H1 (cell line): ENCODE results near the gene MAOA. TPM values are rescaled to one million over a fixed set of nuclear protein-coding genes. Genes with fewer than 3 reads are reported as not detected.

Source experiments
- CTCF ChIA-PET: fragments of 300-600 bp; sonication (Branson Sonifier 250); formaldehyde crosslinking; loops from one replicate; lab custom pipeline; 2021; ENCODE audit not compliant: partially characterized antibody; lab: Charles Lee
- POLR2A ChIA-PET: fragments of 300-600 bp; sonication (Branson Sonifier 250); formaldehyde crosslinking; loops from one replicate; lab custom pipeline; 2021; ENCODE audit warnings: inconsistent platforms; ENCODE audit not compliant: partially characterized antibody; lab: Charles Lee
- DNase-seq, 2 experiments: peaks; one replicate each; pipeline versions ENCODE4 v3.0.0 to v3.0.0-alpha.2; 2010 to 2022; ENCODE audit warnings: low spot score in 2 of 2, low read depth in 1 of 2, mixed read lengths in 1 of 2
- FAIRE-seq: peaks from 2 replicates; lab custom pipeline; 2011; peaks lifted over from hg19 to GRCh38; lab: Jason Lieb, UNC
- H2AFZ ChIP-seq: 2 replicates; pipeline ENCODE4 v1.8.1; 2012; ENCODE audit warnings: low read length, inconsistent platforms
- H2AK5ac ChIP-seq: 2 replicates; pipeline ENCODE4 v1.6.1; 2013; ENCODE audit warnings: low read depth, low read length
- H2BK120ac ChIP-seq: replicated peaks from 2 replicates; pipeline ENCODE3; 2013; ENCODE audit warnings: low read depth, low read length, inconsistent platforms
- H2BK12ac ChIP-seq: 2 replicates; pipeline ENCODE4 v1.6.1; 2013; ENCODE audit warnings: low read depth, low read length
- H2BK15ac ChIP-seq: 2 replicates; pipeline ENCODE4 v1.6.1; 2013; ENCODE audit warnings: low read length
- H2BK20ac ChIP-seq: 2 replicates; pipeline ENCODE4 v1.6.1; 2013; ENCODE audit warnings: low read length
- H2BK5ac ChIP-seq: 2 replicates; pipeline ENCODE4 v1.6.1; 2013; ENCODE audit warnings: low read depth, low read length
- H3K14ac ChIP-seq: 2 replicates; pipeline ENCODE4 v1.6.1; 2013; ENCODE audit warnings: inconsistent platforms; ENCODE audit not compliant: insufficient read length
- H3K18ac ChIP-seq: 2 replicates; pipeline ENCODE4 v1.6.1; 2013; ENCODE audit warnings: low read length; ENCODE audit errors: extremely low read depth
- H3K23ac ChIP-seq: 2 replicates; pipeline ENCODE4 v1.6.1; 2013; ENCODE audit warnings: inconsistent platforms; ENCODE audit not compliant: insufficient read length
- H3K23me2 ChIP-seq: 2 replicates; pipeline ENCODE4 v1.6.1; 2013; ENCODE audit warnings: low read depth, low read length
- H3K27ac ChIP-seq: 2 replicates; pipeline ENCODE4 v1.6.1; 2011; ENCODE audit warnings: low read depth, low read length, inconsistent platforms
- H3K27me3 ChIP-seq, 4 experiments: replicated peaks in 1 of 4; 1 replicate in 1 of 4; 2 replicates in 3 of 4; pipeline versions ENCODE4 v1.6.1 to v1.8.1; 2011 to 2013; ENCODE audit warnings: low read length in 3 of 4, mild to moderate bottlenecking in 3 of 4, inconsistent platforms in 2 of 4, mixed read lengths in 2 of 4, moderate library complexity in 1 of 4; ENCODE audit not compliant: control insufficient read depth in 3 of 4, insufficient read depth in 3 of 4; ENCODE audit errors: extremely low read depth in 1 of 4
- H3K36me3 ChIP-seq, 4 experiments: 2 replicates each; pipeline versions ENCODE4 v1.6.1 to v1.8.1; 2011 to 2013; ENCODE audit warnings: mild to moderate bottlenecking in 4 of 4, low read length in 3 of 4, moderate library complexity in 2 of 4, control low read depth in 1 of 4, inconsistent platforms in 1 of 4; ENCODE audit not compliant: insufficient read depth in 4 of 4, control insufficient read depth in 2 of 4
- H3K4ac ChIP-seq: replicated peaks from 2 replicates; pipeline ENCODE3; 2013; ENCODE audit warnings: low read length, low read depth, mixed read lengths, inconsistent platforms; ENCODE audit not compliant: insufficient read length
- H3K4me1 ChIP-seq, 4 experiments: replicated peaks in 1 of 4; 1 replicate in 1 of 4; 2 replicates in 3 of 4; pipeline versions ENCODE4 v1.6.1 to v1.8.1; 2011 to 2013; ENCODE audit warnings: low read length in 3 of 4, inconsistent platforms in 2 of 4, mixed read lengths in 1 of 4; ENCODE audit not compliant: insufficient read depth in 4 of 4, control insufficient read depth in 3 of 4
- H3K4me2 ChIP-seq, 2 experiments: 2 replicates each; pipeline versions ENCODE4 v1.6.1 to v1.8.1; 2011 to 2013; ENCODE audit warnings: low read depth in 2 of 2, low read length in 2 of 2, control low read depth in 1 of 2, inconsistent platforms in 1 of 2, mild to moderate bottlenecking in 1 of 2; ENCODE audit not compliant: insufficient read depth in 1 of 2
- H3K4me3 ChIP-seq, 4 experiments: fragments of 200-600, 300-600 bp in 1 of 4; sonication (generic), shearing (Covaris generic), sonication (Bioruptor Twin) in 1 of 4; 2 replicates each; pipeline versions ENCODE4 v1.5.1 to v1.8.1; 2011 to 2016; ENCODE audit warnings: low read length in 4 of 4, low read depth in 3 of 4, control low read depth in 2 of 4, inconsistent platforms in 2 of 4, mild to moderate bottlenecking in 2 of 4, mixed read lengths in 1 of 4, moderate library complexity in 1 of 4; ENCODE audit not compliant: insufficient read depth in 2 of 4; ENCODE audit errors: extremely low read depth in 1 of 4
- H3K56ac ChIP-seq: replicated peaks from 2 replicates; pipeline ENCODE3; 2013; ENCODE audit warnings: low read depth, mild to moderate bottlenecking, mixed read lengths, low read length, inconsistent platforms; ENCODE audit not compliant: insufficient read length
- H3K79me1 ChIP-seq: 2 replicates; pipeline ENCODE4 v1.6.1; 2013; ENCODE audit warnings: low read depth, low read length, control low read depth
- H3K79me2 ChIP-seq, 2 experiments: 2 replicates each; pipeline versions ENCODE4 v1.6.1 to v1.8.1; 2012 to 2013; ENCODE audit warnings: low read length in 2 of 2, mild to moderate bottlenecking in 2 of 2, inconsistent platforms in 1 of 2; ENCODE audit not compliant: insufficient read depth in 2 of 2, control insufficient read depth in 1 of 2
- H3K9ac ChIP-seq, 4 experiments: replicated peaks in 1 of 4; 1 replicate in 1 of 4; 2 replicates in 3 of 4; pipeline versions ENCODE4 v1.6.1 to v1.8.1; 2011 to 2013; ENCODE audit warnings: low read depth in 3 of 4, low read length in 3 of 4, control low read depth in 2 of 4, mild to moderate bottlenecking in 2 of 4, moderate library complexity in 2 of 4, inconsistent platforms in 1 of 4; ENCODE audit errors: extremely low read depth in 1 of 4
- H3K9me3 ChIP-seq, 2 experiments: 2 replicates each; pipeline versions ENCODE4 v1.6.1 to v1.8.1; 2012 to 2013; ENCODE audit warnings: mild to moderate bottlenecking in 2 of 2, moderate library complexity in 2 of 2, control low read depth in 1 of 2, inconsistent platforms in 1 of 2, low read depth in 1 of 2, low read length in 1 of 2, mixed read lengths in 1 of 2; ENCODE audit not compliant: insufficient read depth in 2 of 2
- H4K20me1 ChIP-seq, 2 experiments: replicated peaks in 1 of 2; 2 replicates each; pipeline versions ENCODE3 to v1.8.1; 2011 to 2013; ENCODE audit warnings: inconsistent platforms in 2 of 2, low read length in 2 of 2, mild to moderate bottlenecking in 1 of 2; ENCODE audit not compliant: insufficient read depth in 2 of 2, control insufficient read depth in 1 of 2
- H4K5ac ChIP-seq: 2 replicates; pipeline ENCODE4 v1.6.1; 2013; ENCODE audit warnings: low read length, low read depth, mixed read lengths, inconsistent platforms; ENCODE audit not compliant: insufficient read length
- H4K8ac ChIP-seq: 2 replicates; pipeline ENCODE4 v1.8.0; 2013; ENCODE audit warnings: mild to moderate bottlenecking, moderate library complexity, low read length, inconsistent platforms; ENCODE audit not compliant: insufficient read depth; ENCODE audit errors: extremely low read depth
- H4K91ac ChIP-seq: replicated peaks from 2 replicates; pipeline ENCODE3; 2013; ENCODE audit warnings: low read length, mixed read lengths, inconsistent platforms; ENCODE audit not compliant: insufficient read length
- CBX5 ChIP-seq: fragments of 300-800, 300-1000 bp; sonication (generic); IDR thresholded peaks from 2 replicates; pipeline ENCODE4 v1.7.1; 2016; ENCODE audit warnings: antibody characterized with exemption, low read length, low read depth
- FOSL1 ChIP-seq: IDR thresholded peaks from 2 replicates; pipeline ENCODE4 v1.6.1; 2011; ENCODE audit warnings: mild to moderate bottlenecking, low read depth, low read length, moderate library complexity; ENCODE audit not compliant: insufficient read depth
- GABPA ChIP-seq: IDR thresholded peaks from 2 replicates; pipeline ENCODE4 v1.6.1; 2011; ENCODE audit warnings: mild to moderate bottlenecking, low read length, moderate library complexity, borderline replicate concordance; ENCODE audit not compliant: insufficient read depth
- KDM4A ChIP-seq: IDR thresholded peaks from one replicate; pipeline ENCODE4 v1.7.1; 2012; ENCODE audit warnings: low read depth, mild to moderate bottlenecking, moderate library complexity, low read length, inconsistent platforms; ENCODE audit not compliant: severe bottlenecking
- MAFK ChIP-seq: IDR thresholded peaks from 2 replicates; pipeline ENCODE4 v1.6.1; 2012; ENCODE audit warnings: low read depth, mild to moderate bottlenecking, improper control_type of control experiment, low read length
- MAX ChIP-seq: IDR thresholded peaks from 2 replicates; pipeline ENCODE4 v1.6.1; 2012; ENCODE audit warnings: inconsistent platforms
- NRF1 ChIP-seq: IDR thresholded peaks from 2 replicates; pipeline ENCODE4 v1.6.1; 2011; ENCODE audit warnings: mild to moderate bottlenecking, low read depth, low read length, improper control_type of control experiment
- RNF2 ChIP-seq: fragments of 200-900, 300-1000 bp; sonication (generic); IDR thresholded peaks from 2 replicates; pipeline ENCODE4 v1.7.1; 2016; ENCODE audit warnings: borderline replicate concordance, low read depth, mild to moderate bottlenecking, antibody characterized with exemption, low read length; ENCODE audit not compliant: poor library complexity, severe bottlenecking; ENCODE audit errors: missing control alignments
- SIX5 ChIP-seq: IDR thresholded peaks from 2 replicates; pipeline ENCODE4 v1.6.1; 2011; ENCODE audit warnings: mild to moderate bottlenecking, low read depth, low read length
- SP1 ChIP-seq: IDR thresholded peaks from 2 replicates; pipeline ENCODE4 v1.6.1; 2011; ENCODE audit warnings: low read depth, low read length
- SRF ChIP-seq: IDR thresholded peaks from 2 replicates; pipeline ENCODE4 v1.6.1; 2011; ENCODE audit warnings: mild to moderate bottlenecking, low read depth, low read length, moderate library complexity
- SUZ12 ChIP-seq: fragments of 200-600 bp; sonication (generic); IDR thresholded peaks from 2 replicates; pipeline ENCODE4 v1.6.1; 2012; ENCODE audit warnings: mild to moderate bottlenecking, inconsistent platforms, low read length, moderate library complexity, mixed read lengths
- TAF1 ChIP-seq: IDR thresholded peaks from 2 replicates; pipeline ENCODE4 v1.6.1; 2011; ENCODE audit warnings: mild to moderate bottlenecking, low read depth, low read length
- WGBS, 2 experiments: shearing (Covaris generic) in 1 of 2; methylation state at CpG; one replicate each; pipeline versions ENCODE4 v1.1.6 to v1.1.7; 2013 to 2015; ENCODE audit warnings: low lambda C conversion rate in 2 of 2, mixed read lengths in 2 of 2, inconsistent platforms in 1 of 2, low coverage in 1 of 2, missing lambda C conversion rate in 1 of 2; ENCODE audit not compliant: insufficient replicate concordance in 2 of 2, insufficient coverage in 1 of 2, insufficient read length in 1 of 2; ENCODE audit errors: extremely low coverage in 1 of 2, missing lambda C conversion rate in 1 of 2; 5-methylcytosine and 5-hydroxymethylcytosine counted together
- polyA plus RNA-seq, 7 experiments: library from polyadenylated mRNA; depleted of rRNA in 3 of 7; stranded (reverse) in 5 of 7; unstranded in 2 of 7; fragments of >200 nt in 5 of 7; fragments of 200-250 nt in 2 of 7; gene quantifications; 1 replicate in 5 of 7; 2 replicates in 1 of 7; 4 replicates in 1 of 7; pipeline versions ENCODE4 v1.2.1 to v1.2.3, GENCODE V29; 2011 to 2013; ENCODE audit warnings: missing spikeins in 2 of 7, mixed read lengths in 2 of 7
- total RNA-seq: library from RNA; stranded (reverse); fragmentation: NEBNext Ultra II Directional; extraction: Animal tissue kit (Norgen Biotek cat#: 25700); gene quantifications from 2 replicates; pipeline ENCODE4 v1.2.1, GENCODE V29; 2021
- TF ChIP-seq, protein P1 (sequence below): IDR thresholded peaks from 2 replicates; pipeline ENCODE4 v1.6.1; 2011; ENCODE audit warnings: low read length, improper control_type of control experiment

The MAOA gene
- total and polyA plus RNA-seq, 2 of the 8 experiments (the other 6 are each of a cell fraction or from before 2014, with no cell fraction given), result 2.6 to 8.2 TPM

DNA sequence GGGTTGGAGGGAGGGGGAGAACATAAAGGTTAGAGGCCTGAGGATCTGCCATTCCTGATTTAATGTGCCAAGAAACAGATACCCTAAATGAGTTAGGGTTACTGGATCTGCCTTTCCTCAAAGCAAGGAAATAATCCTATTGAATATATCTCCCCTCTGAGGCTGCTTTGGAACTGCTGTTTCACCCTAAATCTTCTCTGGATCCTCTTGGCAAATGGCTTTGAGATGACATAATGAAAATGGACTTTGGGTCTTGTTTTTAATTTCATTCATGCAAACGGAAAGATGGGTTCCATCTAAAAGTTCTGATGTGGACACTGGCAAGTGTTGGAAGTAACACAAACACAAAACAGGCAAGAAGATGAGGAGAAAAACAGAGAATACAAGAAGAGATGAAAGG, 23.0 kb upstream of the MAOA start:
- no peak for DNase-seq
- CTCF ChIA-PET, result no interaction called here
- no peak overlapping the region for H3K14ac ChIP-seq
- no peaks in the 10 kb centered on the region for H3K23me2 ChIP-seq
- H2BK120ac ChIP-seq, result no peak overlapping the region
- no peak for FAIRE-seq
- no peaks in the 10 kb centered on the region; a peak in 1 of 7 replicates for H3K27me3 ChIP-seq
- no peak overlapping the region for H2BK20ac ChIP-seq
- POLR2A ChIA-PET, result no interaction called here
- H3K79me1 ChIP-seq, result no peaks in the 10 kb centered on the region
- no peak overlapping the region for H2BK5ac ChIP-seq
- H3K27ac ChIP-seq, result no peak overlapping the region
- H3K4me1 ChIP-seq, result no peaks in the 10 kb centered on the region
- no peak overlapping the region for H3K4me3 ChIP-seq
- H4K91ac ChIP-seq, result no peak overlapping the region
- no peak overlapping the region for H4K8ac ChIP-seq
- H3K9ac ChIP-seq, result no peak overlapping the region
- H3K18ac ChIP-seq, result no peak overlapping the region
- no peak overlapping the region for H3K4me2 ChIP-seq
- H4K20me1 ChIP-seq, result no peaks in the 10 kb centered on the region
- H4K5ac ChIP-seq, result no peak overlapping the region
- no peak overlapping the region for H3K4ac ChIP-seq
- no peak overlapping the region for H2BK15ac ChIP-seq
- H2AFZ ChIP-seq, result no peak overlapping the region
- no peak overlapping the region for H2AK5ac ChIP-seq
- no peaks in the 10 kb centered on the region for H3K36me3 ChIP-seq
- WGBS, 2 experiments, result 90% methylated on average over 1 of the region's 1 CpG; no CpG with 5 or more reads in 1 of the 2 experiments
- H2BK12ac ChIP-seq, result no peak overlapping the region
- H3K23ac ChIP-seq, result no peak overlapping the region
- no peaks in the 10 kb centered on the region for H3K9me3 ChIP-seq
- no peak overlapping the region for H3K56ac ChIP-seq
- H3K79me2 ChIP-seq, result no peaks in the 10 kb centered on the region
- no peak for TF ChIP-seq GABPA
- no peak for TF ChIP-seq KDM4A
- no peak for TF ChIP-seq CBX5
- no peak for TF ChIP-seq MAFK
- no peak for TF ChIP-seq SRF
- TF ChIP-seq FOSL1, result no peak
- no peak for TF ChIP-seq SIX5
- TF ChIP-seq SP1, result no peak
- TF ChIP-seq, protein P1, sequence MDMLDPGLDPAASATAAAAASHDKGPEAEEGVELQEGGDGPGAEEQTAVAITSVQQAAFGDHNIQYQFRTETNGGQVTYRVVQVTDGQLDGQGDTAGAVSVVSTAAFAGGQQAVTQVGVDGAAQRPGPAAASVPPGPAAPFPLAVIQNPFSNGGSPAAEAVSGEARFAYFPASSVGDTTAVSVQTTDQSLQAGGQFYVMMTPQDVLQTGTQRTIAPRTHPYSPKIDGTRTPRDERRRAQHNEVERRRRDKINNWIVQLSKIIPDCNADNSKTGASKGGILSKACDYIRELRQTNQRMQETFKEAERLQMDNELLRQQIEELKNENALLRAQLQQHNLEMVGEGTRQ, result no peak
- no peak for TF ChIP-seq MAX
- TF ChIP-seq RNF2, result no peak
- no peak for TF ChIP-seq SUZ12
- TF ChIP-seq TAF1, result no peak
- no peak for TF ChIP-seq NRF1
